ENCODE measurements around the gene CABCOCO1. TPM values are rescaled to one million over a fixed set of nuclear protein-coding genes. Genes with fewer than 3 reads are reported as not detected.

The CABCOCO1 gene
- total and polyA plus RNA-seq, 4 donors: 3.8 to 15.4 (median 10.1) TPM

GRCh38 chr10:61744469-61744868 lies 81.7 kb downstream of the CABCOCO1 start:
- Histone ChIP-seq H3K27ac (ENCODE audit: low read depth in 1 of 2, low read length in 1 of 2) (no peak overlapping the region), H3K27me3 (ENCODE audit: control insufficient read depth in 3 of 3, insufficient read depth in 3 of 3, low read length in 2 of 3) (no peaks in the 10 kb centered on the region), H3K4me1 (ENCODE audit: control insufficient read depth in 5 of 5, insufficient read depth in 5 of 5, low read length in 5 of 5) (peaks cover 0 to 6% (median 0%) of the 10 kb centered on the region in 5 donors), H3K9ac (ENCODE audit: insufficient read depth in 1 of 2, low read length in 2 of 2) (no peak overlapping the region), H3K9me3 (ENCODE audit: control insufficient read depth in 4 of 4, insufficient read depth in 3 of 4, low read length in 3 of 4) (no peaks in the 10 kb centered on the region), H3K36me3 (ENCODE audit: control insufficient read depth in 4 of 4, insufficient read depth in 4 of 4, low read length in 4 of 4) (no peaks in the 10 kb centered on the region), H3K4me3 (no peak overlapping the region)
- WGBS, 2 donors: 97 to 100% methylated on average over 1 of the region's 1 CpG
- ATAC-seq (ENCODE audit: insufficient read depth, low FRiP score) (no peak), DNase-seq (no peak)
- TF ChIP-seq CTCF (IDR thresholded peaks at IDR 0.05; ENCODE audit: control extremely low read depth, extremely low read depth): no peak

GRCh38 chr10:61746377-61746776 lies 83.6 kb downstream of the CABCOCO1 start:
- H3K9me3 ChIP-seq (ENCODE audit: control insufficient read depth in 4 of 4, insufficient read depth in 3 of 4, low read length in 3 of 4): no peaks in the 10 kb centered on the region
- H3K27ac ChIP-seq (ENCODE audit: low read depth in 1 of 2, low read length in 1 of 2): no peak overlapping the region
- WGBS, 2 donors: 79 to 80% methylated on average over 2 of the region's 2 CpGs
- ATAC-seq (ENCODE audit: insufficient read depth, low FRiP score): no peak
- TF ChIP-seq CTCF (IDR thresholded peaks at IDR 0.05; ENCODE audit: control extremely low read depth, extremely low read depth): no peak
- DNase-seq: no peak
- no peak overlapping the region for H3K9ac ChIP-seq (ENCODE audit: insufficient read depth in 1 of 2, low read length in 2 of 2)
- H3K4me1 ChIP-seq (ENCODE audit: control insufficient read depth in 5 of 5, insufficient read depth in 5 of 5, low read length in 5 of 5): peaks cover 0 to 9% (median 1%) of the 10 kb centered on the region in 5 donors
- H3K36me3 ChIP-seq (ENCODE audit: control insufficient read depth in 4 of 4, insufficient read depth in 4 of 4, low read length in 4 of 4): no peaks in the 10 kb centered on the region
- no peak overlapping the region for H3K4me3 ChIP-seq
- H3K27me3 ChIP-seq (ENCODE audit: control insufficient read depth in 3 of 3, insufficient read depth in 3 of 3, low read length in 2 of 3): no peaks in the 10 kb centered on the region

- H3K36me3 ChIP-seq (ENCODE audit: control insufficient read depth in 4 of 4, insufficient read depth in 4 of 4, low read length in 4 of 4): no peaks in the 10 kb centered on the region
- H3K4me1 ChIP-seq (ENCODE audit: control insufficient read depth in 5 of 5, insufficient read depth in 5 of 5, low read length in 5 of 5): peaks cover 0 to 19% (median 2%) of the 10 kb centered on the region in 5 donors
- H3K9ac ChIP-seq (ENCODE audit: insufficient read depth in 1 of 2, low read length in 2 of 2): no peak overlapping the region
- 77 to 91% methylated on average over 2 of the region's 2 CpGs for WGBS, 2 donors
- no peak overlapping the region for H3K4me3 ChIP-seq
- TF ChIP-seq CTCF (IDR thresholded peaks at IDR 0.05; ENCODE audit: control extremely low read depth, extremely low read depth): no peak
- H3K27ac ChIP-seq (ENCODE audit: low read depth in 1 of 2, low read length in 1 of 2): no peak overlapping the region
- no peaks in the 10 kb centered on the region for H3K9me3 ChIP-seq (ENCODE audit: control insufficient read depth in 4 of 4, insufficient read depth in 3 of 4, low read length in 3 of 4)
- no peaks in the 10 kb centered on the region for H3K27me3 ChIP-seq (ENCODE audit: control insufficient read depth in 3 of 3, insufficient read depth in 3 of 3, low read length in 2 of 3)
- ATAC-seq (ENCODE audit: insufficient read depth, low FRiP score) (no peak), DNase-seq (no peak)
These were observed 84.6 kb downstream of the CABCOCO1 start for GRCh38 chr10:61747307-61747706.

- Histone ChIP-seq H3K4me3 (no peak overlapping the region), H3K27me3 (ENCODE audit: control insufficient read depth in 3 of 3, insufficient read depth in 3 of 3, low read length in 2 of 3) (no peaks in the 10 kb centered on the region), H3K36me3 (ENCODE audit: control insufficient read depth in 4 of 4, insufficient read depth in 4 of 4, low read length in 4 of 4) (no peaks in the 10 kb centered on the region), H3K9ac (ENCODE audit: insufficient read depth in 1 of 2, low read length in 2 of 2) (no peak overlapping the region), H3K4me1 (ENCODE audit: control insufficient read depth in 5 of 5, insufficient read depth in 5 of 5, low read length in 5 of 5) (peaks cover 0 to 23% (median 2%) of the 10 kb centered on the region in 5 donors), H3K9me3 (ENCODE audit: control insufficient read depth in 4 of 4, insufficient read depth in 3 of 4, low read length in 3 of 4) (no peaks in the 10 kb centered on the region), H3K27ac (ENCODE audit: low read depth in 1 of 2, low read length in 1 of 2) (no peak overlapping the region)
- ATAC-seq (ENCODE audit: insufficient read depth, low FRiP score) (no peak), DNase-seq (peak in 2 of 3 donors; percentile 26 to 27)
- no peak for TF ChIP-seq CTCF (IDR thresholded peaks at IDR 0.05; ENCODE audit: control extremely low read depth, extremely low read depth)
- WGBS, 2 donors: 67 to 80% methylated on average over 3 of the region's 3 CpGs
These were observed 86.6 kb downstream of the CABCOCO1 start for GRCh38 chr10:61749291-61749690.

All from lung (tissue), 12 donors.